ENCODE data around the gene MPST.
A peak's percentile ranks its signal among the peaks of the same experiment; 100 is the strongest.

Gene MPST

GRCh38 chr22:37077802-37078448 is 58.4 kb downstream of the MPST start:
- peak; percentile 80 to 89 for DNase-seq (ENCODE audit: low read depth in 1 of 2, low spot score in 1 of 2)

- no peak for DNase-seq (ENCODE audit: low read depth in 1 of 2, low spot score in 1 of 2)
Measured at GRCh38 chr22:37079158-37079557, 59.6 kb downstream of the MPST start.

Data from stimulated activated CD4-positive, alpha-beta T cell treated with anti-CD3 and anti-CD28 coated beads, Interleukin-15, amount 100 ng/mL, for 1 hour (primary cell).